B cell (primary cell): ENCODE data around the gene TCF12. TPM values are rescaled to one million over a fixed set of nuclear protein-coding genes. Genes with fewer than 3 reads are reported as not detected.

Experiments used
- ATAC-seq: fragments of 200-7000 bp; cut with Tn5 transposase; one replicate; pipeline ENCODE4 v1.10.0; 2021; ENCODE audit warnings: low read depth, mild to moderate bottlenecking, moderate number of reproducible peaks, moderate library complexity
- CTCF ChIA-PET: fragments of 350-600 bp; sonication (Branson Sonifier 250); formaldehyde crosslinking; loops from one replicate; lab custom pipeline; 2021; ENCODE audit warnings: antibody characterized with exemption, inconsistent platforms; lab: Charles Lee
- POLR2A ChIA-PET: fragments of 350-600 bp; sonication (Branson Sonifier 250); formaldehyde crosslinking; loops from one replicate; lab custom pipeline; 2021; ENCODE audit warnings: antibody characterized with exemption; lab: Charles Lee
- DNase-seq: peaks from one replicate; pipeline ENCODE4 v3.0.0; 2013
- H2AFZ ChIP-seq: 2 replicates; pipeline ENCODE4 v1.6.1; 2012; ENCODE audit warnings: mild to moderate bottlenecking, low read depth, low read length; ENCODE audit not compliant: insufficient read depth, poor library complexity, severe bottlenecking
- H3K27ac ChIP-seq, 2 donors: 1 replicate in 1 of 2; 2 replicates in 1 of 2; pipeline ENCODE4 v1.5.1; 2012 to 2013; ENCODE audit warnings: low read length in 2 of 2, mild to moderate bottlenecking in 2 of 2, moderate library complexity in 1 of 2
- H3K27me3 ChIP-seq, 4 experiments: fragments of 200-600 bp in 1 of 4; sonication (generic) in 1 of 4; replicated peaks in 1 of 4; 1 replicate in 2 of 4; 2 replicates in 2 of 4; pipeline versions ENCODE4 v1.6.1 to v1.7.0; 2013 to 2016; ENCODE audit warnings: low read length in 3 of 4, mild to moderate bottlenecking in 2 of 4, mixed read lengths in 1 of 4, moderate library complexity in 1 of 4; ENCODE audit not compliant: insufficient read depth in 4 of 4, control insufficient read depth in 3 of 4; ENCODE audit errors: control extremely low read depth in 1 of 4
- H3K36me3 ChIP-seq, 2 experiments: replicated peaks in 1 of 2; 1 replicate in 1 of 2; 2 replicates in 1 of 2; pipeline versions ENCODE4 v1.6.1 to v1.7.1; 2013; ENCODE audit warnings: low read length in 1 of 2; ENCODE audit not compliant: insufficient read depth in 2 of 2, control insufficient read depth in 1 of 2; ENCODE audit errors: control extremely low read depth in 1 of 2, extremely low read depth in 1 of 2
- H3K4me1 ChIP-seq, 2 donors: fragments of 200-600 bp in 1 of 2; sonication (generic) in 1 of 2; 1 replicate in 1 of 2; 2 replicates in 1 of 2; pipeline versions ENCODE4 v1.5.1 to v1.6.1; 2013 to 2017; ENCODE audit warnings: low read length in 2 of 2; ENCODE audit not compliant: control insufficient read depth in 2 of 2, insufficient read depth in 2 of 2
- H3K4me2 ChIP-seq: replicated peaks from 2 replicates; pipeline ENCODE3; 2012; ENCODE audit warnings: mild to moderate bottlenecking, low read depth, low read length; ENCODE audit not compliant: poor library complexity, severe bottlenecking
- H3K4me3 ChIP-seq, 5 experiments: fragments of 200-600 bp in 1 of 5; sonication (generic) in 1 of 5; 1 replicate in 3 of 5; 2 replicates in 2 of 5; pipeline versions ENCODE4 v1.5.1 to v1.7.0; 2011 to 2016; ENCODE audit warnings: low read length in 4 of 5, mild to moderate bottlenecking in 4 of 5, low read depth in 2 of 5, control low read depth in 1 of 5, moderate library complexity in 1 of 5; ENCODE audit not compliant: insufficient read depth in 1 of 5; ENCODE audit errors: control extremely low read depth in 1 of 5, extremely low read depth in 1 of 5
- H3K79me2 ChIP-seq: fragments of 200-600 bp; sonication (generic); one replicate; pipeline ENCODE4 v1.6.0; 2016; ENCODE audit warnings: low read length; ENCODE audit not compliant: control insufficient read depth, insufficient read depth
- H3K9ac ChIP-seq: fragments of 200-600 bp; sonication (generic); 2 replicates; pipeline ENCODE4 v1.6.1; 2017; ENCODE audit warnings: mild to moderate bottlenecking, low read length, moderate library complexity
- H3K9me3 ChIP-seq, 3 donors: one replicate each; pipeline versions ENCODE4 v1.6.1 to v1.7.1; 2013; ENCODE audit warnings: low read length in 2 of 3; ENCODE audit not compliant: control insufficient read depth in 2 of 3, insufficient read depth in 1 of 3; ENCODE audit errors: control extremely low read depth in 1 of 3
- H4K20me1 ChIP-seq: 2 replicates; pipeline ENCODE4 v1.6.0; 2012; ENCODE audit warnings: mild to moderate bottlenecking, low read length; ENCODE audit not compliant: insufficient read depth, control insufficient read depth, poor library complexity, severe bottlenecking
- H3K27ac Mint-ChIP-seq: one replicate; pipeline ENCODE4 v1.8.0; 2021; ENCODE audit warnings: mixed read lengths
- H3K27me3 Mint-ChIP-seq: one replicate; pipeline ENCODE4 v1.8.0; 2021; ENCODE audit warnings: mixed read lengths
- H3K4me1 Mint-ChIP-seq: one replicate; pipeline ENCODE4 v1.8.0; 2021; ENCODE audit warnings: mixed read lengths
- H3K4me3 Mint-ChIP-seq: one replicate; pipeline ENCODE4 v1.8.0; 2021; ENCODE audit warnings: mixed read lengths
- H3K9me3 Mint-ChIP-seq: one replicate; pipeline ENCODE4 v1.8.0; 2022; ENCODE audit warnings: mixed read lengths; ENCODE audit not compliant: insufficient read depth
- CTCF ChIP-seq: fragments of 200-600 bp; IDR thresholded peaks from one replicate; pipeline ENCODE4 v1.8.0; 2022; ENCODE audit warnings: antibody characterized with exemption, mild to moderate bottlenecking
- EZH2 ChIP-seq: IDR thresholded peaks from 2 replicates; pipeline ENCODE4 v1.6.1; 2012; ENCODE audit warnings: borderline replicate concordance, low read depth, mild to moderate bottlenecking, moderate library complexity, low read length; ENCODE audit not compliant: insufficient read depth, poor library complexity, severe bottlenecking
- WGBS: methylation state at CpG from one replicate; pipeline ENCODE4 v1.1.5; 2013; ENCODE audit warnings: missing lambda C conversion rate; ENCODE audit not compliant: insufficient coverage; 5-methylcytosine and 5-hydroxymethylcytosine counted together
- intact Hi-C: fragments of 100-400 bp; cut with micrococcal nuclease; formaldehyde crosslinking; loops from one replicate; pipeline ENCODE4 v1.10.0; 2022
- polyA plus RNA-seq: library from polyadenylated mRNA; depleted of rRNA; stranded (reverse); fragments of >200 nt; gene quantifications from 2 replicates; pipeline ENCODE4 v1.2.3, GENCODE V29; 2012
- total RNA-seq, 2 donors: library from RNA; stranded (reverse); fragments of 120-200 nt in 1 of 2; gene quantifications; 1 replicate in 1 of 2; 2 replicates in 1 of 2; pipeline versions ENCODE4 v1.2.3 to v1.2.4, GENCODE V29; 2013 to 2022

The TCF12 gene
- total and polyA plus RNA-seq, 2 donors (not counting 1 experiment from before 2014, with no cell fraction given), result 27.1 to 131 TPM

GRCh38 chr15:57089815-57090495, 171.5 kb downstream of the TCF12 start:
- Mint-ChIP-seq H3K9me3 (no peaks in the 10 kb centered on the region), H3K27me3 (no peaks in the 10 kb centered on the region), H3K27ac (no peak overlapping the region), H3K4me3 (no peak overlapping the region), H3K4me1 (peaks cover 20% of the 10 kb centered on the region)
- H3K4me3 ChIP-seq, result no peak overlapping the region
- POLR2A ChIA-PET, result no interaction called here
- no peak overlapping the region for H3K4me2 ChIP-seq
- no peak for DNase-seq
- no peak overlapping the region for H2AFZ ChIP-seq
- TF ChIP-seq CTCF, result no peak
- H4K20me1 ChIP-seq, result peaks cover 5% of the 10 kb centered on the region
- H3K9ac ChIP-seq, result no peak overlapping the region
- H3K9me3 ChIP-seq, result no peaks in the 10 kb centered on the region
- H3K27ac ChIP-seq, result no peak overlapping the region
- 100% methylated on average over 2 of the region's 6 CpGs for WGBS
- H3K36me3 ChIP-seq, result peaks cover 2 to 4% of the 10 kb centered on the region in 2 experiments
- H3K79me2 ChIP-seq, result peaks cover 10% of the 10 kb centered on the region
- CTCF ChIA-PET, result interaction anchor here (1.3 kb wide), 1 partner anchor 12 kb away, joined by 5 read pairs; no protein-coding TSS in a partner anchor
- intact Hi-C loops, result no loop called here
- ATAC-seq, result no peak
- H3K4me1 ChIP-seq, result no peaks in the 10 kb centered on the region
- H3K27me3 ChIP-seq, result no peaks in the 10 kb centered on the region

GRCh38 chr15:57090496-57090859, 172.0 kb downstream of the TCF12 start:
- Histone ChIP-seq H4K20me1 (peaks cover 5% of the 10 kb centered on the region), H3K4me3 (no peak overlapping the region), H3K9ac (no peak overlapping the region), H3K9me3 (no peaks in the 10 kb centered on the region), H3K27me3 (no peaks in the 10 kb centered on the region), H3K4me1 (no peaks in the 10 kb centered on the region), H3K36me3 (peaks cover 2 to 4% of the 10 kb centered on the region in 2 experiments), H3K79me2 (peaks cover 10% of the 10 kb centered on the region), H2AFZ (no peak overlapping the region), H3K4me2 (no peak overlapping the region), H3K27ac (no peak overlapping the region)
- peaks cover 20% of the 10 kb centered on the region for H3K4me1 Mint-ChIP-seq
- no peak overlapping the region for H3K27ac Mint-ChIP-seq
- 80% methylated on average over 4 of the region's 4 CpGs for WGBS
- H3K9me3 Mint-ChIP-seq, result no peaks in the 10 kb centered on the region
- intact Hi-C loops, result no loop called here
- POLR2A ChIA-PET, result no interaction called here
- no peaks in the 10 kb centered on the region for H3K27me3 Mint-ChIP-seq
- CTCF ChIA-PET, result interaction anchor here (1.3 kb wide), 1 partner anchor 13 kb away, joined by 5 read pairs; no protein-coding TSS in a partner anchor
- TF ChIP-seq EZH2 (no peak), CTCF (no peak)
- no peak for DNase-seq
- ATAC-seq, result no peak
- no peak overlapping the region for H3K4me3 Mint-ChIP-seq
